AG09309 (cell line): Measurements from ENCODE around the gene SFT2D3.

Experiments used
- DNase-seq: peaks from one replicate; pipeline ENCODE4 v3.0.0-alpha.2; 2010; ENCODE audit warnings: low read depth
- H3K4me3 ChIP-seq: 2 replicates; pipeline ENCODE4 v1.5.1; 2011; ENCODE audit warnings: mild to moderate bottlenecking, low read depth, low read length, moderate library complexity; ENCODE audit not compliant: control insufficient read depth
- TF ChIP-seq, protein P1 (sequence below): IDR thresholded peaks from 2 replicates; pipeline ENCODE4 v1.5.1; 2011; ENCODE audit warnings: mild to moderate bottlenecking, low read depth, low read length, inconsistent platforms; ENCODE audit not compliant: insufficient read depth, control insufficient read depth; ENCODE audit errors: missing control alignments

The SFT2D3 gene

DNA sequence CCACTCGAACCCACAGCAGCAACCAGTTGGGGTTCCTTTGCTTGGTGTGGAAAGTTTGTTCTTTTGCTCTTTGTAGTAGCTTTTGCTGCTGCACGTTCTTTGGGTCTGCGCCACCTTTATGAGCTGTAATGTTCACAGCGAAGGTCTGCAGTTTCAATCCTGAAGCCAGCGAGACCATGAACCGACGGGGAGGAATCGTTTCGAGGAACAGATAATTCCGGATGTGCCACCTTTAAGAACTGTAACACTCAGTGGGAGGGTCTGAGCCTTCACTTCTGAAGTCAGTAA is 41.1 kb upstream of the SFT2D3 start:
- DNase-seq: no peak
- no peak overlapping the region for H3K4me3 ChIP-seq
- TF ChIP-seq, protein P1, sequence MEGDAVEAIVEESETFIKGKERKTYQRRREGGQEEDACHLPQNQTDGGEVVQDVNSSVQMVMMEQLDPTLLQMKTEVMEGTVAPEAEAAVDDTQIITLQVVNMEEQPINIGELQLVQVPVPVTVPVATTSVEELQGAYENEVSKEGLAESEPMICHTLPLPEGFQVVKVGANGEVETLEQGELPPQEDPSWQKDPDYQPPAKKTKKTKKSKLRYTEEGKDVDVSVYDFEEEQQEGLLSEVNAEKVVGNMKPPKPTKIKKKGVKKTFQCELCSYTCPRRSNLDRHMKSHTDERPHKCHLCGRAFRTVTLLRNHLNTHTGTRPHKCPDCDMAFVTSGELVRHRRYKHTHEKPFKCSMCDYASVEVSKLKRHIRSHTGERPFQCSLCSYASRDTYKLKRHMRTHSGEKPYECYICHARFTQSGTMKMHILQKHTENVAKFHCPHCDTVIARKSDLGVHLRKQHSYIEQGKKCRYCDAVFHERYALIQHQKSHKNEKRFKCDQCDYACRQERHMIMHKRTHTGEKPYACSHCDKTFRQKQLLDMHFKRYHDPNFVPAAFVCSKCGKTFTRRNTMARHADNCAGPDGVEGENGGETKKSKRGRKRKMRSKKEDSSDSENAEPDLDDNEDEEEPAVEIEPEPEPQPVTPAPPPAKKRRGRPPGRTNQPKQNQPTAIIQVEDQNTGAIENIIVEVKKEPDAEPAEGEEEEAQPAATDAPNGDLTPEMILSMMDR: no peak

DNA sequence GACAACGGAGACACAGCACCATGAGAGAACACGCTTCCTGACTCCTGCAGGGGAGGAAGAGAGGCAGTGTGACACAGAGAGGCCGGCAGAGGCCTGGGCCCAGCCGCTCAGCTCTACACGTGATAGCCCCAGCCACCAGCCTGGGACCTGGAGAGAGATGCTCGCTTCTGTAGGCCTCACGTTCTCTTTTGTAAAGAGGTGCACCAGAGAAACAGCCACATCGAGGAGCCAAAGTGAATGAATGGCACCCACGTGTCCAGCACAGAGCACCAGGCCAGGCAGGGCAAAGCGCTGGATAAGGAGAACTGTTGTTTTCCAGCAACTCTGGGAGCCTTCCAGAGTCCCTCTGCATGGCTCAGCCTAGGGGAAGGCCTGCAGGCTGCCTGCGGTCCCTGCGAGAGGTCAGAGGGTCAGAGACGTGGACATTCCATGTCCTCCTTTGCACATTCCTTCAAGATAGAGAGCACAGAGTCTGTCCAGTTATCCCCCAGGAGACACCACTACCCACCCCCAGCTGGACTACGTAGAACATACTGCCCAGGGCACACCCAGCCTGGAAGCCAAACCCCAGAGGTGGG is 40.1 kb upstream of the SFT2D3 start:
- no peak overlapping the region for H3K4me3 ChIP-seq
- TF ChIP-seq, protein P1: no peak
- DNase-seq: no peak

DNA sequence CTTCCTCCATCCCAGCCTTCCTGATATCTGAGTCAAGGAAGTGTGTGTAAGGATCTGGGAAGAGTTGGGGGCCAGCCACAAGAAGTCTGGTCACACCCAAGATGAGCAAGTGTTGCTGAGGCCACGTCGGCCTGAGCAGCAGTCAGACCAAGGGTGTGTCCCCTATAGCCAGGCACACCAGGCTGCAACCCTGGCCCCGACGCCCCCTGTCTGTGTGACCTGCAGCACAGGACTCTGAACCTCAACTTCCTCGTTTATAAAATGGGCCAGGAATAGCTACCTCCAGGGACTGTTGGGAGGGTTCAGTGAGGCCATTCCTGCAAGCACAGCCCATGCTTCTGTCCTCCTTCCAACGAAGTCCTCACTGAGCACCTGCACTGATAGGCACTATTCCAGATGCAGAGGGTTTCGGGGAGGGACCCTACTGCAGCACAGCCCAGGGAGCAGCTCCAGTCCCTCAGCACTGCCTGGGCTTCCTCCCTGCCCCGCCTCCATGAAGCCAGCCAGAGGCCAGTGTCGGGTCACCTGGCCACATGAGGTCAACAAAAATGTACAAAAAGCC is 39.3 kb upstream of the SFT2D3 start:
- H3K4me3 ChIP-seq: no peak overlapping the region
- DNase-seq: no peak
- TF ChIP-seq, protein P1: no peak

DNA sequence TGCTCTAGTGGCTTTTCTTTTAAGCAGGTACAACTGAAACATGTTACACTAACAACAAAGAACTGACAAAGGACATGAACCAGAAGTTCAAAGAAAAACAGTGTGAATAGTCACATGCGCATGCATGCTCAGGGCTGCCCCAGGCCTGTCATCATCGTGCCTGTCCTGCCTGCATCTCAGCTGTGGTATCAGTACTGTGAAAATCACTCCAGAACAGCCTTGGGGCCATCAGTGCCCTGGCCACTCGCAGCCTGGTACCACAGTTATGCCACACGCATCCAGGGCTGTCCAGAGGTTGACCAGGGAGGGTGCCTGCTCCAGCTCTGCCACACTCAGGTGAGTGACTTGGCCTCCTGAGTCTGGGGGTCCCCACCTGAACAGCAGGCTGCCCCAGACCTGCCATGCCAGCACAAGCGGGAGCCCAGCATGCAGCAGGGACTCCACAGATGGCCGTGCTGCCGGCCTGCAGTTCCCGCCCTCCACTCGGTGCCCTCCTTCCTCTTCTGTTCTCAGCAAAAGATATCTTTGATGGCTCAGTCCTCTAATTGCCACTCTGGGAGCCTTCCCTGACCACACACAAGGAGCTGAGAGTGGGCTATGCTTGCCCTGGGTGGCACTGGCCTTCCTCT is 38.2 kb upstream of the SFT2D3 start:
- TF ChIP-seq, protein P1: no peak
- DNase-seq: no peak
- H3K4me3 ChIP-seq: no peak overlapping the region

DNA sequence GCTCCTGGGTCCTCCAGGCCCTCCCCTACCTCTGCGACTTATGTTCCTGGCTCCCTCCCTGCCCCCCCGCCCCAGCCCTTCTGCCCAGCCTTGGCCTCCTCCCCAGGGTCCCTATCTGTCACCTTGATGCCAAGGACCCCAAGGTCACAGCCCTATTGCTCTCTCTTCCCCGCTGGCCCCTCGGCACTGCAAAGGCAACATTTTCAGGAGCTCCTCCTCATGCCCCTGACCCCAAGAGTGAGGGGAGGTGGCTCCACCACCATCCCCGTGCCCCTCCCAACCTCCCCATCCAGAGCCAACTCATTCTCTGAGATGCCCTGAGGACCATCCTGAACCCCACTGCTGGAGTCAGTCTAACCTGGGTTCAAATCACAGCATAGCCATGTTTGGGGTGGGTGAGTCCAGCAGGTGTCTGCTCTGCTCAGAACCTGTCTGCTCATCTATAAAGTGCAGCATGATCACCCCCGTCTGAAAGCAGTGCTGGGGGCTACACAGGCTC is 37.7 kb upstream of the SFT2D3 start:
- H3K4me3 ChIP-seq: no peak overlapping the region
- DNase-seq: no peak
- TF ChIP-seq, protein P1: no peak

DNA sequence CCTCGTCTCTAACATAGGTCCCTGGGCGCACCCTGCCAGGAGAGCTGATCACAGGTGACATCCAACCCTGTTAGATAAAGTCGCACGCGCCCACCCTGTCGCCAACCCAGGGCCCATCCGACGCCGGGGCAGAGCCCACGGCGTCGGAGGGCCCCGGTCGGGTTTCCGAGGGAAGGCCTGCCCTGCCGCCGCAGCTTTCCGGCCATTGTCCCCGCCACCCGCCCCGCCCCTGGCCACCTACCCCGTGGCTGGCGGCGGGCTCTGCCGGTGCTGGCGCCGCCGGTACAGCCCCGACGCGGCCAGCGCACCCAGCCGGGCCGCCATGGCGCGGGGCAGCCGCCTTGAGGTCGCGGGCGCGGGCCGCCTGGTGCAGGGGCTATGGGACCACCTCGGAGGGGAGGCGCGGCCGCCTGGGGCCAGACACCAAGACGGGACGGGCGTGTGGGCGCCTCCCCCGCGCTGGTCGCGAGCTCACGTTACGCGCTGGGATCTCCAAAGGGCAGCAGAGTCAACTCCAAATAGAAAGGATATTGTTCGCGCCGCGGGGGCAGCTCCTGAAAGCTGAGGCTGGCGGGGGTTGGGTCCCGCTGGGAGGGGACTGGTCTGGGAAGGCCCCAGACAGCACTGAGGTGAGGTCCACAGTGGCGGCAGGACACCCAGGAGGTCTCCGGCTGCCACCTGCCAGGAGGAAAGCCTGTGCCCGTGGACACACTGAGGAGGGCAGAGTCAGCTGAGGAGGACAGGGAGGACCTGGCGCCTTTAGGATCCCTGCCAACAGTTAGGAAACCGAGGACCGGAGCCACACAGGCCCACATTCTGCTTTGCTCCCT is 37.0 kb upstream of the SFT2D3 start:
- TF ChIP-seq, protein P1: no peak

More for the DNA sequence above, 37.0 kb upstream of the SFT2D3 start:
- no peak overlapping the region; the same call in 1 of the 2 replicates for H3K4me3 ChIP-seq
- DNase-seq: no peak
